ENCODE data around the gene RTN4R. TPM values are rescaled to one million over a fixed set of nuclear protein-coding genes. Genes with fewer than 3 reads are reported as not detected.

RTN4R gene
- total RNA-seq, 2 donors from 2014 or later: 12.8 to 17.7 TPM

DNA sequence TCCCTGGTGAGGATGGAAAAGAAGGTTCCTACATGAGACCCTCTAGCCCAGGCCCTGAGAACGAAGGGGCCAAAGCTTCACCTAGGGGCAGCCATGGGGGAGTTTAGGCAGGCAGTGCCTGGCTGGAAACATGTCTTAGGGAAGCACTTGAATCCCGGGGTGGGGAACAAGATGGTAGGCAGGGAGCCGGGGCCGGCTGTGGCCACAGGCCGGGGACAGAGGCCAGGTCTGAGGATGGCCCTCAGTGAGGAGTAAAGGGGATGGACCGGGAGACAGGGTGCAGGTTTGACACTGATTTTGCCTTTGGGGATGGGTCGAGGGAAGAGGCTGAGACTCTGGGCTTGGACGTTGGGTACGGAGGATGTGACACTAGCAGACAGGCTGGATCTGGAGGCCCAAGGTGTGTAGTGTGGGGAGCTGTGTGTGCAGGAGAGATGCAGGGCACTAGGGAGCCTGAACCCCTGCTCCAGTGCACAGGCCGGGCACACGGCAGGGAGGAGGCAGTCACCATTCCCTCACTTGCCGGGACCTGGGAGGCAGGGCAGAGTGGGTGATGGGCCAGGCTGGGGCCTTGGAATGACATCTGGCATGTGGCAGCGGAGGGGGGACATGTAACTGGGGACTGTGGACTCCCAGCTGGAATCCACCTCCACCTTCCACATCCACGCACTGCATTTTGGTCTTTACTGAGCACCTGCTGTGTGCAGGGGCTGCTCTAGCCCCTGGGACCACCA, 6.1 kb downstream of the RTN4R start:
- H3K9ac ChIP-seq (ENCODE audit: extremely low read depth, low read length, poor library complexity, severe bottlenecking): no peak overlapping the region

DNA sequence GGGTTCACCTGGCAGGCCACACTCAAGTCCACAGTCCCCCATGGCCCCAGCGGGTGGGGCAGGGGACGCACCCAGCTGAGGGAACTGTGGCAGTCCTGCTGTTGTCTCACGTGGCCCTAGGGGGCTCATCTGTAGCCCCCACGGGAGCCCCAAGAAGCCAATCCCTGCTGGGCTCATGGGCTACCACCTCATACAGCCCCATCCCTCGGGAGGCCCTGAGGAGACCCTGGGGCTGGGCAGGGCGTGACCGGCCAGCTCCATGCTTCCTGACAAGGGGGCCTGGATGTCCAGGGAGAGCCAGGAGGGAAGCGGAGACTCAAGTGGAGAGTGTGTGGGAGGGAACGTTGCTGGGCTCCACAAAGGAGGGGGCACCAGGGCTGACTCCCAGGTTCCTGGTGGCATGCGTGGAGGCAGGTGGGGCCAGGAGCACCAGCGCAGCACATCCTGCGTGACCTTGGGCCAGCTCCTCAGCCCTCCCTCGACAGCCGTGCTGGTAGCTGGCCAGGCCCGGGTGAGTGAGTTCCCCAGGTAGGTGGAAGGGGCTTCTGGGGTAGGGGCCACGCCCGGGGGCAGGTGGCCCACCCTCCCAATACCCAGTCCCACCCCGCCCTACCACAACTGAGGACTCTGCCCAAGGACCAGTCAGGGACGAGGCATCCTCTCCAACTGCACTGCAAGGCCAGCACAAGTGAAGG, 7.9 kb downstream of the RTN4R start:
- no peak for DNase-seq
- H3K4me3 ChIP-seq (ENCODE audit: low read length): no peak overlapping the region
- no peaks in the 10 kb centered on the region for H3K9me3 ChIP-seq (ENCODE audit: control insufficient read depth, low read length)
- H3K27ac ChIP-seq (ENCODE audit: low read depth, low read length): no peak overlapping the region
- Mint-ChIP-seq H3K4me1 (no peaks in the 10 kb centered on the region), H3K4me3 (no peak overlapping the region), H3K27me3 (ENCODE audit: insufficient read depth) (no peaks in the 10 kb centered on the region), H3K36me3 (ENCODE audit: low read depth) (peaks cover 6% of the 10 kb centered on the region), H3K9me3 (no peaks in the 10 kb centered on the region), H3K27ac (no peak overlapping the region)
- H3K4me1 ChIP-seq (ENCODE audit: control insufficient read depth, insufficient read depth, low read length): no peaks in the 10 kb centered on the region
- WGBS, 2 experiments (ENCODE audit: insufficient coverage in 1 of 2, insufficient read length in 1 of 2): 92 to 94% methylated on average over 6 to 19 of the region's 19 CpGs
- no peaks in the 10 kb centered on the region for H3K36me3 ChIP-seq (ENCODE audit: control insufficient read depth, insufficient read depth, low read length)
- H3K9ac ChIP-seq (ENCODE audit: extremely low read depth, low read length, poor library complexity, severe bottlenecking): no peak overlapping the region
- H3K27me3 ChIP-seq (ENCODE audit: control insufficient read depth, insufficient read depth, low read length, poor library complexity, severe bottlenecking): no peaks in the 10 kb centered on the region
- TF ChIP-seq, protein P1, sequence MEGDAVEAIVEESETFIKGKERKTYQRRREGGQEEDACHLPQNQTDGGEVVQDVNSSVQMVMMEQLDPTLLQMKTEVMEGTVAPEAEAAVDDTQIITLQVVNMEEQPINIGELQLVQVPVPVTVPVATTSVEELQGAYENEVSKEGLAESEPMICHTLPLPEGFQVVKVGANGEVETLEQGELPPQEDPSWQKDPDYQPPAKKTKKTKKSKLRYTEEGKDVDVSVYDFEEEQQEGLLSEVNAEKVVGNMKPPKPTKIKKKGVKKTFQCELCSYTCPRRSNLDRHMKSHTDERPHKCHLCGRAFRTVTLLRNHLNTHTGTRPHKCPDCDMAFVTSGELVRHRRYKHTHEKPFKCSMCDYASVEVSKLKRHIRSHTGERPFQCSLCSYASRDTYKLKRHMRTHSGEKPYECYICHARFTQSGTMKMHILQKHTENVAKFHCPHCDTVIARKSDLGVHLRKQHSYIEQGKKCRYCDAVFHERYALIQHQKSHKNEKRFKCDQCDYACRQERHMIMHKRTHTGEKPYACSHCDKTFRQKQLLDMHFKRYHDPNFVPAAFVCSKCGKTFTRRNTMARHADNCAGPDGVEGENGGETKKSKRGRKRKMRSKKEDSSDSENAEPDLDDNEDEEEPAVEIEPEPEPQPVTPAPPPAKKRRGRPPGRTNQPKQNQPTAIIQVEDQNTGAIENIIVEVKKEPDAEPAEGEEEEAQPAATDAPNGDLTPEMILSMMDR (conservative IDR thresholded peaks at IDR 0.05): no peak

More for the DNA sequence above, 6.1 kb downstream of the RTN4R start:
- no peaks in the 10 kb centered on the region for H3K4me1 ChIP-seq (ENCODE audit: control insufficient read depth, insufficient read depth, low read length)
- no peak overlapping the region for H3K27ac ChIP-seq (ENCODE audit: low read depth, low read length)
- no peaks in the 10 kb centered on the region for H3K9me3 ChIP-seq (ENCODE audit: control insufficient read depth, low read length)
- H3K27ac Mint-ChIP-seq: no peak overlapping the region
- 94 to 95% methylated on average over 12 to 14 of the region's 14 CpGs for WGBS, 2 experiments (ENCODE audit: insufficient coverage in 1 of 2, insufficient read length in 1 of 2)
- H3K9me3 Mint-ChIP-seq: no peaks in the 10 kb centered on the region
- no peak overlapping the region for H3K4me3 Mint-ChIP-seq
- H3K27me3 Mint-ChIP-seq (ENCODE audit: insufficient read depth): no peaks in the 10 kb centered on the region
- H3K4me3 ChIP-seq (ENCODE audit: low read length): no peak overlapping the region
- TF ChIP-seq, protein P1 (conservative IDR thresholded peaks at IDR 0.05): no peak
- no peaks in the 10 kb centered on the region for H3K36me3 ChIP-seq (ENCODE audit: control insufficient read depth, insufficient read depth, low read length)
- no peaks in the 10 kb centered on the region for H3K4me1 Mint-ChIP-seq
- peaks cover 6% of the 10 kb centered on the region for H3K36me3 Mint-ChIP-seq (ENCODE audit: low read depth)
- DNase-seq: no peak
- H3K27me3 ChIP-seq (ENCODE audit: control insufficient read depth, insufficient read depth, low read length, poor library complexity, severe bottlenecking): no peaks in the 10 kb centered on the region

DNA sequence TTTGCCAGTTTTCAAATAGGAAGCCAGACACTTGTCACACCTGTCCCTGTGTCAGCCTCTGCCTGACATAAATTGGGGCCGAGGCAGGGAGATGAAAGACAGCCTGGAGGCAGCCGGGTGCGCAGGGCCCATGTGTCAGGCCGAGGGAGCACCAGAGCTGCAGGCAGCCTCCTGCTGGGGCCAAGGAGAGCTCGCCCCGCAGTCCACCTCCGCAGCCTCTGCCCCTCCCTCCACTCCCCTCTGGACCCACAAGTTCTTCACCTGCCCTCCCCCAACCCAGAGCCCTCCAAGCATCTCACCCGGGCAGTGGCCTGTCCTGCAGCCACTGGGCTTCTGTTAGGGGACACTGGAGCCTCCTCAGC, 8.8 kb downstream of the RTN4R start:
- peaks cover 6% of the 10 kb centered on the region for H3K36me3 Mint-ChIP-seq (ENCODE audit: low read depth)
- H3K27me3 Mint-ChIP-seq (ENCODE audit: insufficient read depth): no peaks in the 10 kb centered on the region
- no peak for DNase-seq
- Histone ChIP-seq H3K27me3 (ENCODE audit: control insufficient read depth, insufficient read depth, low read length, poor library complexity, severe bottlenecking) (no peaks in the 10 kb centered on the region), H3K27ac (ENCODE audit: low read depth, low read length) (no peak overlapping the region), H3K9ac (ENCODE audit: extremely low read depth, low read length, poor library complexity, severe bottlenecking) (no peak overlapping the region), H3K36me3 (ENCODE audit: control insufficient read depth, insufficient read depth, low read length) (no peaks in the 10 kb centered on the region), H3K4me1 (ENCODE audit: control insufficient read depth, insufficient read depth, low read length) (no peaks in the 10 kb centered on the region), H3K4me3 (ENCODE audit: low read length) (no peak overlapping the region), H3K9me3 (ENCODE audit: control insufficient read depth, low read length) (no peaks in the 10 kb centered on the region)
- H3K9me3 Mint-ChIP-seq: no peaks in the 10 kb centered on the region
- TF ChIP-seq, protein P1 (conservative IDR thresholded peaks at IDR 0.05): no peak
- H3K27ac Mint-ChIP-seq: no peak overlapping the region
- 93 to 100% methylated on average over 1 to 8 of the region's 8 CpGs for WGBS, 2 experiments (ENCODE audit: insufficient coverage in 1 of 2, insufficient read length in 1 of 2)
- H3K4me3 Mint-ChIP-seq: no peak overlapping the region
- H3K4me1 Mint-ChIP-seq: no peaks in the 10 kb centered on the region
